ENCODE measurements around the gene GINS2. TPM values are rescaled to one million over a fixed set of nuclear protein-coding genes. Genes with fewer than 3 reads are reported as not detected.

Gene GINS2
- total RNA-seq, 1 donor from 2014 or later = 4.2 TPM

DNA sequence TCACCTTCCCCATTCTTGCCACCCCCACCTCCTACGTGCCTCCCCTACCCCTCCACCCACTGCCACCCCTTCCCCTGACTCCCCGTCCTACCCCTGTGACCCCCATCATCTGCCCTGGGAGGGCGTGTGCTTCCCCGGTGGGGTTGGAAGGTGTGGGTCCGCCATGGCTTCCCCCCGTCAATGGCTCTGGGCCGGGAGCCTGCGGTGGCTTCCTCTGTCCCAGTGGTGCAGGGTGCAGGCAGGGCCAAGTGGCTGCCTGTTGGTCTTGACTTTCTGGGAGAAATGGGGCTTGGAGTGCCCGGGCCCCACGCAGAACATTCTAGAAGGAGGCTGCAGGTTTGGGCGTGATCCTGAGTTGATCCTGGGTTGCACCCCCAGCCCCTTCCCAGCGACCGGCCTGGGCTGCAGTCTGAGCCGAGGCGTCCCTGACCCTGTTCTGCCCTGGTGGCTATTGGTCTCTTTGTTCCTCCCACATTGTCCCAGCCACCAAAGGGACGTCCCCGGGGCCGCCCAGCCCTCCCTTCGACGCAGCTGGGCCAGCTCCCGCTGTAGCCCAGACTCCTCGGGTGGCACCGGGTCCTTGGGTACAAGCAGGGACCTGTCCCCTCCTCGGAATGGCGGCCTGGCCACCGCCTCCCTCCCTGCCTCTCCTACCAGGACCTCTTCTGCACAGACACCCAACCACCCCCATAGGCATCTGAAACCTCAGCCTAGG is 49.9 kb downstream of the GINS2 start:
- DNase-seq = no peak

DNA sequence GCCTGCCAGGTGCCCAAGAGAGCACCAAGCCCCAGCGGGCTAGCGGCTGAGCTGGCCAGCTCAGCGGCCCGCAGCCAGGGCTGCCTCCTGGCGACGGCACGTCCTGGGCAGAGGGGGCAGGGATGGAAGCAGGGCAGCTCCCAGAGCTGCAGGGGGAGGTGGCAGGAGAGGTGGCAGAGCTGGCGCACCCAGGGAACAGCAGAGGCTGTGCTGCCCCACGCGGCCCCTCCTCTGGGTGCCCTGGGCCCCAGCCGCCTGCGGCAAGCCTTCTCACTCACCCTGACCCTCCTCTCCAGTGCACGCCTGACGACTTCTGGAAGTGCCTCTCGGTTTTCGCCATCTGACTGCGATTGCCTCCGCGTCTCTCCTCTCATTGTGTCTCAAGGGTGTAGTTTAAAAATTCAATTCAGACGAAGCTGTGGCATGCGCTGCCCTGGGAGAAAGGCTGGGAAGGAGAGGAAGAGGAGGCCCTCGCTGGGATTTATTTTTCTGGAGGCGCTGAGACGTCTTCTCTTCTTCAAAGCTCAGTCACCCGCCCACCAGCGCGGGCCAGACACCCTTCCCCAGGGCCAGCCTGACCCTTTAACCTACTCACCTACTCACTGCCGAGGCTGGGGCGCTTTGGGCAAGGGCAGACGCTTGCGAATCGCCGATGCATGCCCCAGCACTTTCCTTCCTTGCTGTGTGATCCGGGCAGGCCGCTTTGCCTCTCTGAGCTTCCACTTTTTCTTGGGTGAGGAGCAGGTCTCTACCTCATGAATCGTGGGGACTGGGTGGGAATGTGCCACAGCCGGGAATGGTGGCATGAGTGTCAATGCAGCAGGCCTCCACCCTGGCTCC is 50.7 kb downstream of the GINS2 start:
- no peak for DNase-seq

DNA sequence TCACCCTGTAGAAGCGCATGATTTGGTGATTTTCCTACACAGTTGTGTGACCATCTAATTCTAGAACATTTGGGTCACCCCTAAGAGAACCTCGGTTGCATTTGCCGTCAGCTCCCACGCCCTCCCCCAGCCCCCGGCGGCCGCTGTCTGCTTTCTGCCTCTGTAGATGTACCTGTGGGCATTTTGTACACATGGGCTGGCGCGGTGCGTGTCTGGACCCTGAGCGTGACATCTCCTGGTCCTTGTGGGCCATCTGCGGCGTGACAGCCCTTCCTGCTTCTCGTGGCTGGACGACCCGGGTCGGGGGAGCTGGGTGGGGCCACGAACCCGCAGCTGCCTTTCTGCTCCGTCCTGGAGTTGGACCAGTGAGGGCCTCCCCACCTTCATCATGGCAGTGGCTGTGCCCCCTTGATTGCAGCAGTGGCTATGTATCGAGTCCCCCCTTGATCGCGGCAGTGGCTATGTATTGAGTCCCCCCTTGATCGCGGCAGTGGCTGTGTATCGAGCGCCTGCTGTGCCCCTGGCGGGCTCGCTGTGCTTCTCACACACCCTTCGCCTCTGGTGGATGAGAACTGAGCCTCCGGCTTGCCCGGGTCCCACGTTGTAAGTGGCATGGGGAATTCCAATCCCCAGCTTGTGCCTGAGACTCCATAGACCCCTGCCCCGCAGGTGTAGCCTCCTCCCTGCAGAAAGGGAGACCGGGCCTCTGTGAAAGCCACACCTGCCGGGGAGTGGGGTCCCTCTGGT is 51.5 kb downstream of the GINS2 start:
- DNase-seq = no peak

DNA sequence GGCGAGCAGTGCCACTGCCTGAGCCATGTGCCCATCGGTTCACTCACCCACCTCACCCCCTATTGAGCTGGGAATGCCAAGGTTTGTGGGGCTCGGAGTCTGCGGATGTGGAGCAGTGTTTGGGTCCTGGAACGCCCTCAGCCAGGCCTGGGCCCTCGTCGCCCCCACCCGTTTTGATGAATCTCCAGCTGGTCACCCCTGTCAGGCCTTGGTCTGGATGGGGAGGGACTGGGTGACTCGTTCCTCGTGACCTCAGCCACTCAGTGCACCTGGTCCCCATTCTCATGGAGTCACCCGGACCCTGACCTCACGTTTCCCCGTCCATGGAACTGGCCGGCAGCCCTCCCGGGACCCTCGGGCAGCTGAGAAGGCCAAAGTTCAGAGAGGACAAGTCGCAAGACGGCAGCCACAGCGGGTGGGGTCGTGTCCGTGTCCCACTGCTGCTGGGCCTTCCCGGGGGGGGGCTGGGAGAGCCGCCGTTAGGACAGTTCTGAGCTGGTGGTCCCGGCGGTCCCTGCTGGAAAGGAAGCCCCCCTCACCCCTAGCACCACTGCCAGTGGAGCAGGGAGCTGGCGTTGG is 52.4 kb downstream of the GINS2 start:
- DNase-seq = no peak

DNA sequence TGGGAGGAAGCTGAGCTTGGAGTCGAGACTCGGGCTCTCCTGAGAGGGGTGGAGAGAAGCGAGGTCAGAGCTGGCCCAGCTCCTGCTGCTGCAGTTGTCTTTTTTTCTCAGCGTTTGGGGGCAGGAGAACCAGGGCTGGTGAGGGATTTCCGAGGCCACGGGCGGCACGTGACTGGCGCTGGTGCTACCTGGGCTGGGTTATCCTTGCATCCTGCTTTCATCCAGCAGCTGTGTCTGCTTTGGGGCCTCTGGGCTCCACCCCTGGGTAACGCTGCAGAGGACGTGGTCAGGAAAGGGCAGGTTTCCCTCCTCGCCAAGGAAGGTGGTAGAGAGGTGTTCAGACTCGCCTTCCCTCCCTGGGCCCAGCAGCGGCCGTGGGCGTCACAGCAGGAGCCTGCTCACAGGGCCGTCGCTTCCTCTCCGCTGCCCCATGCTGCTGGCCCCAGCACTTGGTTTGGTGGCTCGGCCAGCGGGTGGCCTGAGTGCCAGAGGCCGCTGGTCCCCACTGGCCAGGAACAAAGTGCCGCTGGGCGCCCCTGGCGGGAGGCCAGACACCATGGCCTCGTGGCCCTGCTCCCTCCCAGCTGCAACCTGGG is 53.1 kb downstream of the GINS2 start:
- no peak for DNase-seq

DNA sequence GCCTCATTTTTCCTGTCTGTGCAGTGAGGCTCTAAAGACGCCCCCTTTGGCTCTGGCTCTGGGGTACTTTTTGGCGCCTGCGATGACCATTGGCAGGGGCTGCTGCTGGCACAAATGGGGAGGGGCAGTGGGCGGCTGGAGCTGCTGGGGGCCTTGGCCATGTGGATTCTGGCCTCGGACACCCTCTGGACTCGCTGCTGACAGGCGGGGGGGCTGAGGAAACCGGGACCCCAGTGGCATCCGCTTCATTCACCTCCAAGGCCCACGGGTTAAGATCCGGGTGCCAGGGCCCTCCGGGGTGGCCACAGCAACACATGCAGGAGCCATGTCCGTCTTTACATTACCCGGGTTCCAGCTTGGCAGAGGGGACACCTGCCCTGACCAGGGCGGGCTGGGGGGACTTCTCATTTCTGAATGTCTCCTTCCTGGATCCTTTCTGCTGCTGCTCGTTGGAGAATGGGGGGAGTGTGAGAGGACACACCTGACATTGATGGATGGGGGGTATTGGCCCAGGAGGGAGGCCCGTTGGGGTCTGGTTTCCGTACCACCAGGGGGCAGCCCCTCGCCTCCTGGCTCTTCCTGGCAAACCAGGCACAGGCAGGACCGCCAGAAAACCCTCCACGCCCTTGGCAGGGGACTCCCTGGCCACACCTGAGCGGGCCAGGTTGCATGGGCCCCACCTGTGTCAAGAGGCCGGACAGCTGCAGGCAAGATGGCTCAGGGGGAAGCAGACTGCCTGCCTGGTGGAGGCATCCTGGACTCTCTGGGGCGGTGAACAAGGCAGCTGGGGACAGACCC is 53.8 kb downstream of the GINS2 start:
- no peak for DNase-seq

DNA sequence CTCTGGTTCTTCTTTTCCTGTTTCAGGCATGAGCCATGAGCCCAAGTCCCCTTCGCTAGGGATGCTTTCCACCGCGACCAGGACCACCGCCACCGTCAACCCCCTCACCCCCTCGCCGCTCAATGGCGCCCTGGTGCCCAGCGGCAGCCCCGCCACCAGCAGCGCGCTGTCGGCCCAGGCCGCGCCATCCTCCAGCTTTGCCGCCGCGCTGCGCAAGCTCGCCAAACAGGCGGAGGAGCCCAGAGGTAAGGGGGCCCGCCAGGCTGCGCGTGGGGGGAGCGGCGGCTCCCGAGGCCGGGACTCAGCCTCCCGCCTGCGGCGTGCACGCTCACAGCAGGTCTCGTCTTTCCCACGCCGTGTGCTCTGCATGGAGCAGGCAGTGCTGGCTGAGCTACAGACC is 54.9 kb downstream of the GINS2 start:
- DNase-seq = no peak

DNA sequence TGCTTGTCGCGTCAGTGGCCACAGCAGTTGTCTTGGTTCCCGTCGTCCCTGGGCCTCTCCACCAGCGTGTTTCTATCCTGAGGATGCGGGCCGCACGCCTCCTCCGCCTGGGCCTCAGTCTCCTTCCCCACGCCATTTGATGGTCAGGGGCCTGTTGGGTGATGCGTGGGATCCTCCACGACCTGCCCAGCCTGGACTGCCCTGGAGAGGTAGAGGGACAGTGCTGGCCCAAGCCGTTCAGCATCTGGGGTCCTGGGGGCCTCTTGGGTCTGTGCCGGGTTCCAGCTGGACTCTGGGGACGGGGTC is 55.4 kb downstream of the GINS2 start:
- DNase-seq = no peak

DNA sequence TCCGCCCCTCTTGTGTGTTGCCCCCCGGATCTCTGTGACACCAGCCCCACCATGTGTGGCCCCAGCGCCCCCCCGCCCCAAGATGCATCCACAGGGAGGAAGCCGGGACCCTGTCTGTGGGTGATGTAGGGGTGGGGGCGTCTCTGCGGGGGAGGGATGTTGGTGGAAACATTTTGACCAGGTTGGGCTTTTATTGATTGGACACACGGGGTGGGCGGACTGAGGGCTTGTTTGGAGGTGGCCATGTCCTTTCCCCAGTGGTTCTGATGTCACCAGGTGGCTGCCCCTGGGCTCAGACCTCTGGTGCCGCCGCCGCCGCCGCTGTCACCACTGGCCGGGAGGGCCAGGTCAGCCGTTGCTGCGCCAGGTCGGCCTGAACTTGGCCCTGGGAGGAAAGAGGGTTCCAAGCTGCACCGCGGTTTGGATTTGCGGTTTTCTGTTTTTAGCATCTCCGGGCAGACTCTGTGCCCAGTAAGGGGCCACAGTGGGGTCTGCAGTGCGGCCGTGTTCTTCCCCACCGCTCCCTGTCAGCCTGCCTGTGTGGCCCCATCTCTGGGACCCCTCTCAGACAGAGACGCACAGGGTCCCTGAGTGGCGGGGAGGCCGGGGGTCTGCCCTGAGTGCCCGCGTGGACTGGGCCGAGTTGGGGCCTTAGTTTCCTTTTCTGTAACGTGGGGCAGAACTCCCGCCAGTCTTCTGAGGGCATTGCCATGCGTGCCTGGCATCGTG is 55.9 kb downstream of the GINS2 start:
- no peak for DNase-seq

DNA sequence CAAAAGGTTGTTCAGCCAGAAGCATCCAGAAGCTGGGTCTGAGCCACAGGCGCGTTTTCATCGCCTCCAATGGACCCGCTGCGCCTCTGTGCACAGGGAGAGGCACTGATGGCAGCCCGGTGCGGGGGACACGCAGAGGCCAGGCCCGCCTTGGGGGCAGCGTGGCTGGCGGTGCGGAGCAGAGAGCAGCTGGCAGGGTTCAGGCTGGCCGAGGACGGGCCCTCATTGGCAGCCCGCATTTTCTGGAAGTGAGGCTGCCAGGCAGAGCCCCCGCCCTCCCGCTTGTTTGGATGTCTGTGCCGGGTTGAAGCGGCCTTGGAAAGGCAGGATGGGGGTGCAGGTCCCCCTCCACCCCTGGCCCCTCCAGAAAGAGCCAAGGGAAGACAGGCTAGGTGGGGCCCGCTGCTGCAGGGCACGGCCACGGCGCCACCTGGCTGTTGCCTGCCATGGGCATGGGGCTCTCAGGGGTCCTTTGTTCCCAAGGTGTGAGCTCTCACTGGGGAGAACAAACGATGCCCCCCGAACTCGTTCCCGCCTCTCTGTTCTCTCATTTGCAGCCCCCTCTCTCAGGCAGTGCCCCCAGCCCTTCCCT is 56.9 kb downstream of the GINS2 start:
- no peak for DNase-seq

DNA sequence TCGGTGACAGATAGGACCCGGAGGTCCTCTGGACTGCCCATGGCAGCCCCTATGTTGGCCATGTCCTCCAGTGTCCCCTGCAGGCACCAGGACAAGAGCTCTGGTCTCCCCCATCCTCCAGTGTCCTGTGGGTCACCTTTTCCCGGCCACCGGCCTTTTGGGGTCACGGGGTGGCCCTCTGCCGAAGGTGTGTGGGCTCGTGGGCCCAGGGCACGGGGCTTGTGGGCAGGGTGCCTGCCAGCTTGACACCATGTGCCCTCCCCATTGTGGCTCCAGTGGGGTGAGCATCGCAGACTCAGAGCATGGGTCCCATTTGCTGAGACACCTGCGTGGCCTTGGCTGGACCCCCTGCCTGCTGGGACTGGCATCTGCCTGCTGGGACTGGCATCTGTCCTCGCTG is 57.5 kb downstream of the GINS2 start:
- DNase-seq = no peak

DNA sequence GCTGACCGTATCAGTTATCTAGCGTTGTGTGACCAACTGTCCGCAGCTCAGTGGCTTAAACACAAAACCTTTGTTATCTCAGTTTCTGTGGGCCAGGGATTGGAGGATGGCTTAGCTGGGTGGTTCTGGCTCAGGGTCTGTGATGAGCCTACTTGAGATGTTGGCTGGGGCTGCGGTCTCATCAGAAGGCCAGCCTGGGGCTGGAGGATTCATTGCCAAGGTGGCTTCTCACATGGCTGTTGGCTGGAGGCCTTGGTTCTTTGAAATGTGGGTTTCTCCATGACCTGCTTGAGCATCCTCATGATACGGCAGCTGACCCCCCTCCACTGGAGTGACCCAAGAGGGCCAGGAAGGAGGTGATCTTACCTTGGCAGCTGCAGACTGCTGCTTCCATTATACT is 58.9 kb downstream of the GINS2 start:
- DNase-seq = no peak

DNA sequence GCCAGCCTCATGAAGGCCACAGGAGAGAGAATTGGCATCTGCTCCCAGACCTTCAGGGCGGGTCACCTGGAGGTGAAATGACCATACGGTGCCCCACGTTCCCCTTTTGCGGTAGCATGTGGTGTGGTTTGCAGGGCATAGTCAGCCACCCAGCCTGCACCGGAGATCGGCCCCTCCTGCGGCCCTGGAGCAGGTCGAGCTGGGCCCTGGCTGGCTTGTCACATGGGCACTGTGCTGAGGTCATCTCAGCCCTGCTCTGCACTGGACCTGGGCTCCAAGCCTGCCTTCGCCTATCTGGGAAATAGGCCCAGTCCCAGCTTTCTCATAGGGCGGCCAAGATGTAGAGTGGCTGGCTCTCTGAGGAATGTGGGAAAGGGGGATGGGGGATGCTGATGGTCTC is 59.4 kb downstream of the GINS2 start:
- DNase-seq = no peak

DNA sequence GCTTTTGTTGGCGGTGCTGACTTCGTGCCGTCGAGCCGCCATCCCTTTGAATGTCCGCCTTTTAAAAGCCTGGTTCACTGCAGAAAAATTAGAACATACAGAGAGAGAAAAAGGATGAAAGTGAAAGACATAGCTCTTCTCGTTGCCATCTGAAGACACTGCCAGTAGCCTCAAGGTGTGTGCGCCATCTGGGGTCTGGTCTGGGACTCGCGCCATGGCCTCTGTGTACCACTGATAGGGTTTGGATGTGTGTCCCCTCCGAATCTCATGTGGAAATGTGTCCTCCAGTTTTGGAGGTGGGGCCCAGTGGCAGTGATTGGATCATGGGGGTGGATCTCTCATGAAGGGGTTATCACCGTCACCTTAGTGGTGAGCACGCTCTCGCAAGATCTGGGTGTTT is 60.1 kb downstream of the GINS2 start:
- no peak for DNase-seq

DNA sequence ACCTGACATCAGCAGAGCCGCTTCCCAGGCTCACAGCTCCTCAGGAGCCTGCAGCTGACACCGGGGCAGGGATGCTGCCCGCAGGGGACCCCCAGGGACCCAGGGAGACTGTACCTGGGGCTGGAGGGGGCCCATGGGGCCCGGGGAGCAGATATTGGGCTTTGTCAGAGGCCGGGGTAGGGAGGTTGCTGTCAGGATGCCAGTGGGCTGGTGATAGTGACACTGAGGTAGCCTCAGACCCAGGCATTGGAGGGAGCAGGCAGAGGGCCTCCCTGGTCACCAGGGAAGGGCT is 60.5 kb downstream of the GINS2 start:
- no peak for DNase-seq

DNA sequence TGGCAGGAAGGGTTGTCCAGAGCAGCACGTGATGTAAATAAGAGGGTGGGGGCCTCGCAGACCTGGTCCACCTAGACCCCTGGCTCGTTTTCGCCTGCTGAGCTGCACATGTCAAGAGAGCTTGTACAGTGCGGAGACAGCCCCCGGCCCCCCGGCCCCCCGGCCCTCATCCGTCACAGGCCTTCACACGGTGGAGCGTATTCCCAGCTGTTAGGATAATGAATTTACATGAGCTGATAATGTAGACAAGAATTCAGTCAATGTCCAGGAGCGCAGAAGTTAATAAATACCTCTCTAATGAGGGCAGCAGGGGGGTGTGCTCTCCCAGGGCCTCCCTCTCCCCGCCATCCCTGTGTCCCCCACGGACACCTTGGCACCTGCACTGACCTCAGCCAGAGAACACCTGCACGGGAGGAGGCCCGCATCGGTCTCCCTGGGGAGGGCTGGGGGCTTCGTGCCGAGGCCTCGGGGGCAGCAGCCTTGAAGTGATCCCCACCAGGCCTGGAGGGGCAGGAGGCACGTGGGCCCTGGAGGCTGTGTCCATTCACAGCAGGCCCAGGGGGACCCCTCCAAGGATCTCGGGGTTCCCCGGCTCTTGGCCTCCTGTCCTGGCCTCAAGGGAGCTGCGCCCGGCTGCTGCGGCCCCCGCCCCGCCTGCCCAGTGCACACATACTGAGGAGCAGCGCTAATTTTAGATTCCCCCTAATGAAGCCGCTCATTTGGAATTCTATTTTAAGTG is 61.1 kb downstream of the GINS2 start:
- DNase-seq = no peak

DNA sequence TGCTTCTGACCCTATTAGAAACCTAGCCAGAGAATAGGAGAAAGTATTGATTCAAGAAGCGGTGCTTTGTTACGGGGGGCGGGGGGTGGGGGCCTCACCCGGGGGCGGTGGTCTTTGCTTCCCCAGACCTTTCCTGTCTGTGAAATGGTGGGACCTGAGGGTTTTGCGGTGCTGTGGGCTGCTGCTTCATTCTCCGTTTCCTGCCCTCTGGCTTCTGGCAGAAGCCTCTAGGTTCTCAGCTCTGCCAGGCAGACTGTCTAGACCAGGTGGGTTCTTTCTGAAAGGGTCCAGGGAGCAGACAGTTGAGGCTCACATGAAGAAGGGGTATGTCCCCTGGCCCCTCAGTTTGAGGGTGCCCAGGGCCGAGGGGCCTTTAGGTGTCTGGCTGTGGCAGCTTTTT is 61.7 kb downstream of the GINS2 start:
- no peak for DNase-seq

Data from occipital lobe (tissue), 2 donors.